ENCODE results near the gene CCSAP.

CCSAP gene

DNA sequence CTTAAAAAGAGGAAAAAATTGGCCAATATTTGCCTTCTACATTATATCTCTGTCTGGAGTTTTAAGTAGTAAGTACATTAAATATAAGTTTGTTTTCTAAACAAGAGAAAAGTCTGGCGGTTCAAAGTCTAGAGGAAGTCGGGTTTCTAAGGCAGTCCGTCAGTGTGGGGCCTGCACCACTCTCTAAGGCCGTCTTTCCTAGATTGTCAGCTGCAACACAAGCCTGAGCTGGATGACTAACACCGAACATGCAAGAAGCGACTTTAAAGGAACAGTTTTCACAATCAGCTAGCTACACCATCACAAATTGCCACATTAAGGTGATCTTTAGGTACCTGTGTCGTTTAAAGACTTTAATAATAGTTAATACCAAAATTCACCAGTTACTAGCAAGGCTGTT is 19.6 kb downstream of the CCSAP start:
- Histone ChIP-seq H3K27me3 (ENCODE audit: insufficient read depth, low read depth, severe bottlenecking) (no peaks in the 10 kb centered on the region), H3K4me3 (ENCODE audit: low read depth, low read length) (no peak overlapping the region), H3K36me3 (no peaks in the 10 kb centered on the region; the same call in none of the 2 replicates), H3K27ac (no peak overlapping the region), H3K9me3 (ENCODE audit: severe bottlenecking) (no peaks in the 10 kb centered on the region)
- TF ChIP-seq, protein P1, sequence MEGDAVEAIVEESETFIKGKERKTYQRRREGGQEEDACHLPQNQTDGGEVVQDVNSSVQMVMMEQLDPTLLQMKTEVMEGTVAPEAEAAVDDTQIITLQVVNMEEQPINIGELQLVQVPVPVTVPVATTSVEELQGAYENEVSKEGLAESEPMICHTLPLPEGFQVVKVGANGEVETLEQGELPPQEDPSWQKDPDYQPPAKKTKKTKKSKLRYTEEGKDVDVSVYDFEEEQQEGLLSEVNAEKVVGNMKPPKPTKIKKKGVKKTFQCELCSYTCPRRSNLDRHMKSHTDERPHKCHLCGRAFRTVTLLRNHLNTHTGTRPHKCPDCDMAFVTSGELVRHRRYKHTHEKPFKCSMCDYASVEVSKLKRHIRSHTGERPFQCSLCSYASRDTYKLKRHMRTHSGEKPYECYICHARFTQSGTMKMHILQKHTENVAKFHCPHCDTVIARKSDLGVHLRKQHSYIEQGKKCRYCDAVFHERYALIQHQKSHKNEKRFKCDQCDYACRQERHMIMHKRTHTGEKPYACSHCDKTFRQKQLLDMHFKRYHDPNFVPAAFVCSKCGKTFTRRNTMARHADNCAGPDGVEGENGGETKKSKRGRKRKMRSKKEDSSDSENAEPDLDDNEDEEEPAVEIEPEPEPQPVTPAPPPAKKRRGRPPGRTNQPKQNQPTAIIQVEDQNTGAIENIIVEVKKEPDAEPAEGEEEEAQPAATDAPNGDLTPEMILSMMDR (IDR thresholded peaks at IDR 0.05; ENCODE audit: low read depth, low read length) = no peak
- DNase-seq = no peak

DNA sequence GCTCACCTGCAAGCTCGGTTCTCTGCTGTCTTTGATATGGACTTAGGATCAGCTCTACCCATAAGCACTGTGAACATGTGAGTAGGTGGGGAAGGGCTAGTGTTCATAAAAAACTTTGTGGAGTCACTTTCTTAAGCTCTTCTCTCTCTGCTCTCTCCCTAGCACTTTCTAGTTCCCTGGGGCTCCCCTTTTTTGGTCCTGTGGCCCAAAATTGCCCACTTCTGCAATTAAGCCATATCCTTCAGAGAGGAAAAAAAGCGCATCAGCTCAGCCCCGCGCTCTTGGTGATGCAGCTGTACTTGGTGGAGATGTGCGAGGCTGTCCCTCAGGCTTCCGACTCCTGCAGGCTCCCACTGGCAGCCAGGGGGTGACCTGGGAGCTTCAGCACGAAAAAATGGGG is 23.4 kb downstream of the CCSAP start:
- Histone ChIP-seq H3K9me3 (ENCODE audit: severe bottlenecking) (no peaks in the 10 kb centered on the region), H3K4me3 (ENCODE audit: low read depth, low read length) (no peak overlapping the region), H3K36me3 (no peaks in the 10 kb centered on the region; the same call in none of the 2 replicates), H3K27me3 (ENCODE audit: insufficient read depth, low read depth, severe bottlenecking) (no peaks in the 10 kb centered on the region), H3K27ac (no peak overlapping the region)
- no peak for DNase-seq
- TF ChIP-seq, protein P1 (IDR thresholded peaks at IDR 0.05; ENCODE audit: low read depth, low read length) = no peak

DNA sequence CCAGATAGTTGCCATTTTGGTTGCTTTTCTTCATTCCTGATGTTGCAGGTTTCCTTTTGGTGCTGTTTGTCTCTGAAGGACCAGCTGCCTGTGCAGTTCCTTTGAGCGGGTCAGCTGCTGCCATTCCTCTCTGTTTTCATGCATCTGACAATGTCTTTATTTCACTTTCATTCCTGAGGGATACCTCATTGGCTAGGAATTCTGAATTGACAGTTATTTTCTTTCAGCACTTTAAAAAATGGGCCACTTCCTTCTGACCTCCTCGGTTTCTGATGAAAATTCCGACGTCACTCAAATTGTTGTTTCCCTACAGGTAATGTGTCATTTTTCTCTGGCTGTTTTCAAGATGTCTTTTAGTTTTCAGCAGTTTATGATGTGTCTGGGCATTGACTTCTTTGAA is 24.8 kb downstream of the CCSAP start:
- DNase-seq = no peak
- TF ChIP-seq, protein P1 (IDR thresholded peaks at IDR 0.05; ENCODE audit: low read depth, low read length) = no peak
- H3K27ac ChIP-seq = no peak overlapping the region
- H3K9me3 ChIP-seq (ENCODE audit: severe bottlenecking) = no peaks in the 10 kb centered on the region
- H3K36me3 ChIP-seq = no peaks in the 10 kb centered on the region; the same call in 1 of the 2 replicates
- no peaks in the 10 kb centered on the region for H3K27me3 ChIP-seq (ENCODE audit: insufficient read depth, low read depth, severe bottlenecking)
- H3K4me3 ChIP-seq (ENCODE audit: low read depth, low read length) = no peak overlapping the region

DNA sequence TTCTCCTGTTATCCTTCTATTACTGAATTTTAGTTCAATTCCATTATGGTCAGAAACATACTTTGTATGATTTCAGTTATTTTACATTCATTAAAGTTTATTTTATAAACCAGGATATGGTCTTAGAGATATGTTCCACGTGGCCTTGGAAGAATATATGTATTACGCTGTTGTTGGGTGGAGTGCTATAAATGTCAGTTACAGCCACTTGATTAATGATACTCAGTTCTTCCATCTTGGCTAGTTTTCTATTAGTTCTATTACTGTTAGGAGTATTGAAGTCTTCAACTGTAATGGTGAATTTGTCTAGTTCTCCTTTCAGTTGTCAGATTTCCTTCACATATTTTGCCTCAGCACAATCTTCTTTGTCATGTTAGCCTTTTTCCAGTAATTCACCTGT is 26.7 kb downstream of the CCSAP start:
- DNase-seq = no peak
- Histone ChIP-seq H3K9me3 (ENCODE audit: severe bottlenecking) (no peaks in the 10 kb centered on the region), H3K4me3 (ENCODE audit: low read depth, low read length) (no peak overlapping the region), H3K36me3 (no peaks in the 10 kb centered on the region), H3K27me3 (ENCODE audit: insufficient read depth, low read depth, severe bottlenecking) (no peaks in the 10 kb centered on the region), H3K27ac (no peak overlapping the region)
- TF ChIP-seq, protein P1 (IDR thresholded peaks at IDR 0.05; ENCODE audit: low read depth, low read length) = no peak

DNA sequence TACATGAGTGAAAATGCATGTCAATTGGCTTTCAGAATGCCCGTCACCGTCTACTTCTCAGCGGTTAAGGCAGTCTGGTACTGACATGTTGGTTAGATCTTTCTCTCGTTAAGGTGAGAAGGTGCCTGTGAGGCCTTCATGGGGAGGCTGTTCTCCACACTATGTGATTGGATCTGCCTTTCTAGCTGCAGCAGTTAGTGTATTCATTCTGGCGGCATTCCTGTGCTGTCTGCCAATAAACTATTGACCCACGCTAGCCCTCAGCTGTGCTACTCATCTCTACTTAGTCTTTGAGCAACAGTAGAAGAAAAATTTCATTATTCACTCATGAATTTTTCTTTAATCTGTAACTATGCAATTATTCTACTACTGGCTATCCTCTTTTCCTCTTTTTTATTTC is 32.0 kb downstream of the CCSAP start:
- no peak overlapping the region for H3K4me3 ChIP-seq (ENCODE audit: low read depth, low read length)
- TF ChIP-seq, protein P1 (IDR thresholded peaks at IDR 0.05; ENCODE audit: low read depth, low read length) = no peak
- no peaks in the 10 kb centered on the region for H3K9me3 ChIP-seq (ENCODE audit: severe bottlenecking)
- DNase-seq = no peak
- H3K27me3 ChIP-seq (ENCODE audit: insufficient read depth, low read depth, severe bottlenecking) = no peaks in the 10 kb centered on the region
- no peaks in the 10 kb centered on the region for H3K36me3 ChIP-seq
- H3K27ac ChIP-seq = no peak overlapping the region

DNA sequence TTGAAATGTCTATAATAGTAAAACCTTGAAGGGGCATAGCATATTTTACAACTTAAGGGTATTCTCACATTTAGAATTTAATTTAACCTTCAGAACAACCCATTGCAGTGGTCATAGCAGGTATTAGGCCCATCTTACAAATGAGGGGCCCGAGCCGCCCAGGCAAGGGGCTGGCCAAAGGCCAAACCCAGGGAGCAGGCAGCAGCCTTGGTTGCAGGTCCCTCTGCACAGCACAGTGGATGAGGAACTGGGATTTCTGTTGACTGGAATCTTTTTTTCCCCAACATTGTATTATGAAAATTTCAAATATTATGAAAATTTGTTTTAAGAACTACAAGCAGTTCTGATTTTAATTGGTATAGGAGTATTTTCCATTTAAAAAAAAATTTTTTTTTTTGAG is 33.2 kb downstream of the CCSAP start:
- TF ChIP-seq, protein P1 (IDR thresholded peaks at IDR 0.05; ENCODE audit: low read depth, low read length) = no peak
- Histone ChIP-seq H3K4me3 (ENCODE audit: low read depth, low read length) (no peak overlapping the region), H3K27me3 (ENCODE audit: insufficient read depth, low read depth, severe bottlenecking) (no peaks in the 10 kb centered on the region), H3K36me3 (no peaks in the 10 kb centered on the region), H3K9me3 (ENCODE audit: severe bottlenecking) (no peaks in the 10 kb centered on the region), H3K27ac (no peak overlapping the region)
- no peak for DNase-seq

All from WERI-Rb-1 (cell line).